IMR-90 (cell line): ENCODE measurements around the gene MSI2. TPM values are rescaled to one million over a fixed set of nuclear protein-coding genes. Genes with fewer than 3 reads are reported as not detected.

ENCODE experiments used
- ATAC-seq: fragments of 200-7000 bp; cut with Tn5 transposase; 2 replicates; pipeline ENCODE4 v1.9.1; 2020; ENCODE audit warnings: low read depth, mild to moderate bottlenecking, moderate library complexity
- BruUV-seq: library from RNA; stranded (reverse); fragments of 400-500 nt; replicated peaks from 2 replicates; lab custom pipeline; 2021; lab: Mats Ljungman, UMichigan
- CTCF ChIA-PET: fragments of 300-600 bp; formaldehyde crosslinking; extraction: SDS; loops from one replicate; lab custom pipeline; 2021; ENCODE audit warnings: antibody characterized with exemption; lab: Yijun Ruan, JAX
- POLR2A ChIA-PET: fragments of 300-600 bp; sonication (Branson Sonifier 250); formaldehyde crosslinking; loops from one replicate; lab custom pipeline; 2022; ENCODE audit warnings: antibody characterized with exemption; ENCODE audit not compliant: unreplicated experiment; lab: Charles Lee
- DNase-seq: peaks from one replicate; pipeline ENCODE4 v3.0.0; 2013
- H2AFZ ChIP-seq: replicated peaks from 2 replicates; pipeline ENCODE3; 2013; ENCODE audit warnings: low read length, mild to moderate bottlenecking; ENCODE audit not compliant: poor library complexity
- H2AK5ac ChIP-seq: 2 replicates; pipeline ENCODE4 v1.6.1; 2013; ENCODE audit warnings: low read depth, low read length, inconsistent platforms
- H2AK9ac ChIP-seq: replicated peaks from 2 replicates; pipeline ENCODE3; 2013; ENCODE audit warnings: mild to moderate bottlenecking, low read depth, low read length, moderate library complexity; ENCODE audit not compliant: poor library complexity
- H2BK120ac ChIP-seq: 2 replicates; pipeline ENCODE4 v1.6.1; 2013; ENCODE audit warnings: low read depth, low read length, inconsistent platforms
- H2BK15ac ChIP-seq: 3 replicates; pipeline ENCODE4 v1.6.1; 2013; ENCODE audit warnings: low read depth, low read length, inconsistent platforms
- H2BK20ac ChIP-seq: 2 replicates; pipeline ENCODE4 v1.6.1; 2013; ENCODE audit warnings: low read depth, mild to moderate bottlenecking, inconsistent platforms, low read length, moderate library complexity
- H2BK5ac ChIP-seq: 2 replicates; pipeline ENCODE4 v1.6.1; 2013; ENCODE audit warnings: mild to moderate bottlenecking, low read depth, low read length, inconsistent platforms; ENCODE audit not compliant: poor library complexity, severe bottlenecking
- H3K14ac ChIP-seq: replicated peaks from 2 replicates; pipeline ENCODE4 v1.6.1; 2013; ENCODE audit warnings: low read depth, low read length, inconsistent platforms
- H3K18ac ChIP-seq: 2 replicates; pipeline ENCODE4 v1.6.1; 2013; ENCODE audit warnings: low read depth, low read length, control low read depth
- H3K23ac ChIP-seq: 2 replicates; pipeline ENCODE4 v1.6.1; 2013; ENCODE audit warnings: low read depth, low read length, inconsistent platforms
- H3K27ac ChIP-seq: 2 replicates; pipeline ENCODE4 v1.5.1; 2013; ENCODE audit warnings: mild to moderate bottlenecking, control low read depth, low read length; ENCODE audit not compliant: insufficient read depth
- H3K27me3 ChIP-seq: 2 replicates; pipeline ENCODE4 v1.6.1; 2013; ENCODE audit warnings: low read length; ENCODE audit not compliant: control insufficient read depth, insufficient read depth
- H3K36me3 ChIP-seq: 2 replicates; pipeline ENCODE4 v1.6.1; 2013; ENCODE audit warnings: low read length, mixed read lengths; ENCODE audit not compliant: control insufficient read depth, insufficient read depth
- H3K4ac ChIP-seq: 2 replicates; pipeline ENCODE4 v1.6.1; 2013; ENCODE audit warnings: low read depth, low read length, inconsistent platforms
- H3K4me1 ChIP-seq: 2 replicates; pipeline ENCODE4 v1.6.1; 2013; ENCODE audit warnings: low read length, mixed read lengths; ENCODE audit not compliant: control insufficient read depth, insufficient read depth
- H3K4me2 ChIP-seq: 2 replicates; pipeline ENCODE4 v1.6.1; 2013; ENCODE audit warnings: low read depth, mild to moderate bottlenecking, control low read depth, low read length, moderate library complexity
- H3K4me3 ChIP-seq: 2 replicates; pipeline ENCODE4 v1.5.1; 2013; ENCODE audit warnings: low read depth, mild to moderate bottlenecking, control low read depth, low read length, moderate library complexity; ENCODE audit not compliant: insufficient read depth
- H3K56ac ChIP-seq: 2 replicates; pipeline ENCODE4 v1.6.1; 2013; ENCODE audit warnings: low read length, inconsistent platforms; ENCODE audit not compliant: insufficient read depth; ENCODE audit errors: extremely low read depth
- H3K79me1 ChIP-seq, 2 experiments: 2 replicates each; pipeline ENCODE4 v1.6.1; 2013; ENCODE audit warnings: low read length in 2 of 2, inconsistent platforms in 1 of 2, low read depth in 1 of 2
- H3K9ac ChIP-seq: 2 replicates; pipeline ENCODE4 v1.6.1; 2013; ENCODE audit warnings: low read depth, low read length, control low read depth
- H3K9me1 ChIP-seq: 2 replicates; pipeline ENCODE4 v1.6.1; 2013; ENCODE audit warnings: low read length, inconsistent platforms; ENCODE audit not compliant: insufficient read depth
- H3K9me3 ChIP-seq: 2 replicates; pipeline ENCODE4 v1.6.1; 2013; ENCODE audit warnings: low read length; ENCODE audit not compliant: control insufficient read depth, insufficient read depth
- H4K20me1 ChIP-seq: 2 replicates; pipeline ENCODE4 v1.6.1; 2013; ENCODE audit warnings: low read length, inconsistent platforms; ENCODE audit not compliant: insufficient read depth
- H4K5ac ChIP-seq: 2 replicates; pipeline ENCODE4 v1.6.1; 2013; ENCODE audit warnings: mild to moderate bottlenecking, low read depth, low read length, control low read depth
- H4K8ac ChIP-seq, 2 experiments: 2 replicates each; pipeline ENCODE4 v1.6.1; 2013; ENCODE audit warnings: low read depth in 2 of 2, low read length in 2 of 2, control low read depth in 1 of 2, inconsistent platforms in 1 of 2
- H4K91ac ChIP-seq: 2 replicates; pipeline ENCODE4 v1.6.1; 2013; ENCODE audit warnings: low read depth, low read length, inconsistent platforms; ENCODE audit not compliant: insufficient read depth
- CEBPB ChIP-seq: IDR thresholded peaks from 2 replicates; pipeline ENCODE4 v1.6.1; 2012; ENCODE audit warnings: low read depth, low read length, improper control_type of control experiment
- CHD1 ChIP-seq: IDR thresholded peaks from 2 replicates; pipeline ENCODE4 v1.6.1; 2012; ENCODE audit warnings: low read depth, low read length, improper control_type of control experiment
- CTCF ChIP-seq: conservative IDR thresholded peaks from 2 replicates; pipeline ENCODE4 v1.5.1; 2012; ENCODE audit warnings: mild to moderate bottlenecking, low read depth, low read length, improper control_type of control experiment
- FOS ChIP-seq: fragments of 150-350 bp; IDR thresholded peaks from 2 replicates; pipeline ENCODE4 v1.6.1; 2016; ENCODE audit warnings: low read depth, low read length
- MAZ ChIP-seq: IDR thresholded peaks from 2 replicates; pipeline ENCODE4 v1.6.1; 2012; ENCODE audit warnings: low read depth, mild to moderate bottlenecking, low read length, improper control_type of control experiment, moderate library complexity, borderline replicate concordance
- NFE2L2 ChIP-seq: fragments of 150-350 bp; IDR thresholded peaks from 2 replicates; pipeline ENCODE4 v1.6.1; 2016; ENCODE audit warnings: low read depth, mild to moderate bottlenecking, low read length
- RAD21 ChIP-seq: IDR thresholded peaks from 2 replicates; pipeline ENCODE4 v1.6.1; 2012; ENCODE audit warnings: low read length, improper control_type of control experiment
- RFX5 ChIP-seq: IDR thresholded peaks from 2 replicates; pipeline ENCODE4 v1.8.0; 2012; ENCODE audit warnings: low read depth, mild to moderate bottlenecking, low read length, moderate library complexity
- WGBS, 2 experiments: methylation state at CpG; one replicate each; pipeline versions ENCODE4 v1.1.5 to v1.1.7; 2013; ENCODE audit warnings: missing lambda C conversion rate in 2 of 2; ENCODE audit not compliant: insufficient read length in 1 of 2; ENCODE audit errors: extremely low coverage in 2 of 2; 5-methylcytosine and 5-hydroxymethylcytosine counted together
- dilution Hi-C: fragments of 300-500 bp; cut with HindIII; formaldehyde crosslinking; loops from one replicate; pipeline ENCODE4 v1.14.3; 2018; ENCODE audit warnings: low sequenced_read_pairs; ENCODE audit not compliant: unreplicated experiment
- in situ Hi-C: fragments of 300-500 bp; cut with MboI; formaldehyde crosslinking; loops from 3 replicates; pipeline ENCODE4 v1.14.3; 2019; ENCODE audit warnings: low sequenced_read_pairs, inconsistent platforms, mixed read lengths
- intact Hi-C: fragments of 100-400 bp; cut with micrococcal nuclease; formaldehyde crosslinking; loops from 2 replicates; pipeline ENCODE4 v1.10.0; 2022
- polyA plus RNA-seq, 3 experiments: library from polyadenylated mRNA; depleted of rRNA; stranded (reverse); fragments of >200 nt; gene quantifications; 2 replicates each; pipeline ENCODE4 v1.2.3, GENCODE V29; 2012; ENCODE audit warnings: low replicate concordance in 1 of 3
- total RNA-seq: library from RNA; depleted of rRNA; stranded (reverse); fragments of >200 nt; gene quantifications from 2 replicates; pipeline ENCODE4 v1.2.3, GENCODE V29; 2012
- TF ChIP-seq, protein P1 (sequence below): fragments of 150-350 bp; IDR thresholded peaks from 2 replicates; pipeline ENCODE4 v1.6.1; 2016; ENCODE audit warnings: low read depth, mild to moderate bottlenecking, low read length, moderate library complexity, borderline replicate concordance

The MSI2 gene
- total and polyA plus RNA-seq, 2 of the 4 experiments (the other 2 are of a cell fraction) = 13.0 to 16.0 TPM

GRCh38 chr17:57312242-57312641 is 55.9 kb downstream of the MSI2 start (continued):
- TF ChIP-seq CTCF = no peak

DNA sequence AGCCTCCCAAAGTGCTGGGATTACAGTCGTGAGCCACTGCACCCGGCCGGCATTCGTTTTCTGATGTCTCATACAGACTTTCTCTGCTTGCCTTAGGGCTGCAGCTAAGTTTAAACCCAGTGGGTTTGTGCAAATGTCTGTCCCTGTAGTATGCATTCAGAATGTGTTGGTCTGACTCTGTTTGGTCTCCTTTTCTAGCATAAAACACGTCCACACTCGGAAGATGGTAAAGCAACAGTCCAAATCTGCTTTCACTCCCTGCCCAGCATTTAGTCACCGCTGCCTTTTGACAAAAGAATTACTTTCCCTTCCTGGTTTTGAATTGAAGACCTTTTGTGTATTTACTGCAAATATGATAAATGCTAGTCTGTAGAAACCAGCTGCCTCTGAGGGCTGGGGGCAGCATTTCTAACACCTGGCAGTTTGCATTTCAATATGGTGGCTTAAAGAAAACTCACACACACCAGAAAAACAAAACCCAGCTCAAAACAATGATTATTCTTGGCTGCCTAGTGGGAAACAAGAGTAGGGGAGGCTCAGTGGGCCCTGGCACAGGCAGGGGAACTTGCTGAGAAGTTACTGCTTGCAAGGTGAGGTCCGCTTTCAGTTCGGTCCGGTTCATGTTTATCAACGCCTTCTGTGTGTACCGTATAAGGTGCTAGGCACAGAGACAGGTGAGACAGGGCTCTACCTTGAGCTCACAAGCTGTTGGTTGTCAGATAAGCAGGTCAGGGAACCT is 56.9 kb downstream of the MSI2 start:
- BruUV-seq = no TSS peak
- Histone ChIP-seq H2AK5ac (no peak overlapping the region), H3K9me1 (peaks cover 3% of the 10 kb centered on the region; the same call in 1 of the 2 replicates), H4K5ac (no peak overlapping the region), H2BK120ac (no peak overlapping the region), H3K27ac (no peak overlapping the region), H3K36me3 (peaks cover 4% of the 10 kb centered on the region), H3K14ac (no peak overlapping the region), H3K4me1 (no peaks in the 10 kb centered on the region), H3K18ac (no peak overlapping the region), H3K79me1 (no peaks in the 10 kb centered on the region; a peak in 1 of 4 replicates), H3K27me3 (no peaks in the 10 kb centered on the region), H3K4me2 (no peak overlapping the region), H2BK5ac (no peak overlapping the region), H3K9ac (no peak overlapping the region), H4K20me1 (no peaks in the 10 kb centered on the region; the same call in 1 of the 2 replicates), H4K8ac (no peak overlapping the region), H2AFZ (no peak overlapping the region), H2BK15ac (no peak overlapping the region), H2BK20ac (no peak overlapping the region), H3K56ac (no peak overlapping the region), H2AK9ac (no peak overlapping the region), H3K9me3 (no peaks in the 10 kb centered on the region), H3K4ac (no peak overlapping the region), H3K4me3 (no peak overlapping the region), H4K91ac (no peak overlapping the region), H3K23ac (no peak overlapping the region)
- intact Hi-C loops = no loop called here
- TF ChIP-seq RAD21 (no peak), RFX5 (no peak), NFE2L2 (no peak), CEBPB (no peak), CHD1 (no peak), MAZ (no peak), FOS (no peak), CTCF (no peak)
- TF ChIP-seq, protein P1, sequence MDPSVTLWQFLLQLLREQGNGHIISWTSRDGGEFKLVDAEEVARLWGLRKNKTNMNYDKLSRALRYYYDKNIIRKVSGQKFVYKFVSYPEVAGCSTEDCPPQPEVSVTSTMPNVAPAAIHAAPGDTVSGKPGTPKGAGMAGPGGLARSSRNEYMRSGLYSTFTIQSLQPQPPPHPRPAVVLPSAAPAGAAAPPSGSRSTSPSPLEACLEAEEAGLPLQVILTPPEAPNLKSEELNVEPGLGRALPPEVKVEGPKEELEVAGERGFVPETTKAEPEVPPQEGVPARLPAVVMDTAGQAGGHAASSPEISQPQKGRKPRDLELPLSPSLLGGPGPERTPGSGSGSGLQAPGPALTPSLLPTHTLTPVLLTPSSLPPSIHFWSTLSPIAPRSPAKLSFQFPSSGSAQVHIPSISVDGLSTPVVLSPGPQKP = no peak
- dilution Hi-C loops = no loop called here
- ATAC-seq (no peak), DNase-seq (no peak)
- 88% methylated on average over 6 of the region's 12 CpGs; no CpG with 5 or more reads in 1 of the 2 experiments for WGBS, 2 experiments
- ChIA-PET CTCF (no interaction called here), POLR2A (no interaction called here)
- in situ Hi-C loops = no loop called here
